ENCODE results near the gene TPT1.

Gene TPT1

GRCh38 chr13:45333251-45333976 lies 7.6 kb downstream of the TPT1 start:
- no peak for DNase-seq

- no peak for DNase-seq
These were observed 8.2 kb downstream of the TPT1 start for GRCh38 chr13:45332831-45333219.

GRCh38 chr13:45332036-45332830 lies 8.8 kb downstream of the TPT1 start:
- no peak for DNase-seq

GRCh38 chr13:45331692-45332035 lies 9.3 kb downstream of the TPT1 start:
- DNase-seq = no peak

DNA sequence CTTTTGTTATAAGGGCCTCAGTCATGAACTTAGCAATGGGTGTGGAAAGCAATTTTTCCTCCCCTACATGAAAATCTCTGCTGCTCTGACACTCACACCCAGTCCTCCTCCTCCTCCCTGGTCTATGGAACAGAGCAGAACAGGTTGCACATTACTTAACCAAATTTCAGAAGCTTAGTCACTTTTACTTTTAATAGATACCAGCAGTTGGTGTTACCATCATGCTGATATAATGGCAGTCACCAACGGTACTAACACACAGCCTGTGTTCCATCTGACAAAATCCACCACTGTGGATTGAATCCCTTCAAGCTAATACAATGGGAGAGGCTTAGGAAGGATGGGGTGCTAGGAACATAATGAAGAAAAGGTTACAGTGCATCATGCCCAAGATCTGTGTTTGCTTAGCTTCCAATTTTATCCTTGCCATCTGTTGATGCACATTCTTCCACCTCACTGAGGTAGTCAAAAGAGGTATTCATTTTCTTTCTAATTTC lies 9.8 kb downstream of the TPT1 start:
- no peak for DNase-seq

GRCh38 chr13:45328661-45329111 lies 12.3 kb downstream of the TPT1 start:
- no peak for DNase-seq

DNA sequence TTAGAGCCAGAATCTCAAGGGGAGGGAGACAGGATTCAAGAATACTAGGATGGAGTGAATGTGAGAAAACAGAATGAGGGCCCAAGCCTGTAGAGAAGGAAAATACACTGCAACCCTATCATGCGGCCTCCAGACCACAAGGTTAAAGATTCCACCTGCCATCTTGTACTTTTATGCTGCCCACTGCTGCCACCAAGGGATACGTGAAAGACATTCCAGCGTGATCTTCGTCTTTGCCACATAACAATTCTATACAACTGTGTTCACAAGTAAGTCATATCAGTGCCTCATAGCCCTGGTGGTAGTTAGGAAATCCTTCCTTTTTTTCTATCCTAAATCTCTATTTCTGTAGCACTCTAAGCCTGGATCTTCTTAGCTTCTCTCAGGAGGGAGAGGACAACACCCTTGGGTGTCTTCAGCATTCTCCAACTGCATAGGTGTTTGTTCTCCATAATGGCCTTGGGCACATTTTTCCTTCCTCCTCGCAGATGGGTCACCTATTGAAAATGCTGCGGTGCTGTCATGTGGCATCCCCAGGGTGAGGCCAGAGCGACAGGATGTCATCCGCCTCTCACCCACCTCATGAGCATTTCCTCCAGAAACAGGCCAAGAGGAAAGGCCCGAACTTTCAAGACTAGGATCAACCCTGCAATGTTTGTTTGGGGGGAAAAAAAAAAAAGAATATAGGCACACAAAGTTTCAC lies 13.6 kb downstream of the TPT1 start:
- DNase-seq = no peak

- DNase-seq = no peak
These were observed 15.2 kb downstream of the TPT1 start for GRCh38 chr13:45325806-45326205.

GRCh38 chr13:45320876-45321629 lies 19.9 kb downstream of the TPT1 start:
- no peak for DNase-seq

DNA sequence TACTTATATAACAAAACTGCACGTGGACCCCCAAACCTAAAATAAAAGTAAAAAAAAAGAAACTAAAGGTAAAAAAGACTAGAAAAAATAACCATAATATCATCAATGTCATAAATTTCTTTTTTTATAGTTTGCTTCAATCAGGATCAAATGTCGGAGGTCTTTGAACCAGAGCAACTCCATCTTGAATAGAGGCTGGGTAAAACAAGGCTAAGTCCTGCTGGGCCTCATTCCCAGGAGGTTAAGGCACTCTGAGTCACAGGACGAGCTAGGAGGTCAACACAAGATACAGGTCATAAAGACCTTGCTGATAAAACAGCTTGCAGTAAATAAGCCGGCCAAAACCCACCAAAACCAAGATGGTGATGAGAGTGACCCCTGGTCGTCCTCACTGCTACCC lies 24.0 kb downstream of the TPT1 start:
- no peak for DNase-seq

- DNase-seq = no peak
These were observed 24.6 kb downstream of the TPT1 start for GRCh38 chr13:45316338-45316737.

DNA sequence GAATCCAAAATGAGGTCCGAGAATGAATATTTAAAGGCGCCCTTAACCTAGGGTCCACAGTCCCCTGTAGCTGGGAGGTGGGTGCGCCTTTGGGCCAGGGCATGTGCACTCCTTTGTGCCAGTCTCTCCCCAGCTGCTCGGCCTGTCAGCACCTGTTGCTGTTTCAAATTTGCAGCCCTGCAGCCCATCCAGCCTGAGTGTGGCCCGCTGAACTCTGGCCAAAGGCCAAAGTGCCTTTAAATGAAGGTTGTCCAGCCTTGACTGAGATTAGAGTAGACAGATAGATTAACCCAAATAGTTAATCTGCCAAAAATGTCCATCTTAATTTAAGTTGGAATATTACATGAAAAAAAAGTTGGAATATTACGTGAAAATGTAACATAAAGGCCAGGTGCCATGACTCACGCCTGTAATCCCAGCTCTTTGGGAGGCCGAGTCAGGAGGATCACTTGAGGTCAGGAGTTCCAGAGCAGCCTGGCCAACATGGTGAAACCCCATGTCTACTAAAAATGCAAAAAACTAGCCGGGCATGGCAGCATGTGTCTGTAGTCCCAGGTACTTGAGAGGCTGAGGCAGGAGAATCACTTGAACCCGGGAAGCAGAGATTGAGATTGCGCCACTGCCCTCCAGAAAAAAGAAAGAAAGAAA lies 25.3 kb downstream of the TPT1 start:
- no peak for DNase-seq

DNA sequence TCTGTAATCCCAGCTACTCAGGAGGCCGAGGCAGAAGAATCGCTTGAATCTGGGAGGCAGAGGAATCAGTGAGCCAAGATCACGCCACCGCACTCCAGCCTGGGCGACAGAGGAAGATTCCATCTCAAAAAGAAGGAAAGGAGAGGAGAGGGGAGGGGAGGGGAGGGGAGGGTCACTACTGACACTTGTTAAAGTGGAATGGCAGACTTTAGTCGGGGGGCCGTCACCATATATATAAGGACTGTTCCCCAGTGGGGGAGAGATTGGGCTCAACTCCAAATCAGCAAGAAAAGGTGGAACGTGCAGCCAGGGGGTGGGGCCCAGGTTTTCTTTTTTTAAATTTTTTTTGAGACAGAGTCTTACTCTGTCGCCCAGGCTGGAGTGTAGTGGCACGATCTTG lies 26.2 kb downstream of the TPT1 start:
- DNase-seq = no peak

DNA sequence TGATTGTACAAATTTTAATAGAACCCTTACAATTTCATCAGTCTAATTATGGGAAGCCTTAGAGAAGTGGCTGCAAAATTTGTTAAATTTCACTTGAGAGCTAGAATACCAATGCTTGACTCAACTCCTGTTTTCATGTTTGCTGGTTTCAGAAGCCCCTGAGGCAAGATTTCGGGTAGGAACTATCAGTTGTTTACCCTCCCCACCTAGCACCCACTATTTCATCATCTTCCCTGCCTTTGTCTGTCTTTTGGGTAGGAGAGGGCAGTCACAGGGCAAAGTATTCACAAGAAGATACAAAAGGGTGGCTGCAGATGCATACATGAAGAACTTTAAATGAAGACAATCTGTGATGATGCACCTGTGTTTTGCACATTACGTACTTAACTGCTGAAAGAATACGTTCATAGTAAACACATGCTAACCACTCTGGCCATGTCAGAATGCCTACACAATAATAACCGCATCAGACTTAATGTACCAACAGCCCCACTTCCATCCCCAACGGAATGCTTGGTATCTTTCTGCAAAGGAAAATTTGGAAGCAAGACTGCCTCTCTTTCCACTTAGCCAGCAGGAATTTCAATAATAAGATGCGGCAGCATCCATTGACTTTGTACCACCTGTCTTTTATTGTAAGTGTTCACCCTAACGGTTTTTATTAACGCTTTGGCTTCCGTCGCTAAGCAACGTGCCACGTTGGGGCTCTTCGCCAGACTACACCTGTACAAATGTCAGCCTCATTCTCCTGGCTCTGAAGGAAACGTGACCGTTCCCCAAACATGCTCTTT lies 30.4 kb downstream of the TPT1 start:
- no peak for DNase-seq

DNA sequence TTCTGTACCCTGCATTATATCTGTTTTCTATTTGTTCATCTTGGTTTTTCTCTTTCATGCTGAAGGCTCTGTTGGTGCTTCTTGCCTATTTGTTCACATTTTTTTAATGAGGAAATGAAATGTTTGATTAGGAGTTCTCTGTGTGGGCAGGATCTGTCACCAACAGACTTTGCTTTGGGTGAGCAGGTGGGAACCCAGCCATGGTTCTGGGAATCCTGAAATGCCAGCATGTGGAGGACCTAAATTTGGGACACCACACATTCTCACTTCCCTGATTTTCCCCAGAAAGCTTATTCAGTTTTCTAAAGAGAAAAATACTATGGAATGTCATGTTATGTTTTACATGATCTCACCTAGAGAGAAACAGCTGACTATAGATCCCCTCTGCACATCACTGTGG lies 34.0 kb downstream of the TPT1 start:
- no peak for DNase-seq

DNA sequence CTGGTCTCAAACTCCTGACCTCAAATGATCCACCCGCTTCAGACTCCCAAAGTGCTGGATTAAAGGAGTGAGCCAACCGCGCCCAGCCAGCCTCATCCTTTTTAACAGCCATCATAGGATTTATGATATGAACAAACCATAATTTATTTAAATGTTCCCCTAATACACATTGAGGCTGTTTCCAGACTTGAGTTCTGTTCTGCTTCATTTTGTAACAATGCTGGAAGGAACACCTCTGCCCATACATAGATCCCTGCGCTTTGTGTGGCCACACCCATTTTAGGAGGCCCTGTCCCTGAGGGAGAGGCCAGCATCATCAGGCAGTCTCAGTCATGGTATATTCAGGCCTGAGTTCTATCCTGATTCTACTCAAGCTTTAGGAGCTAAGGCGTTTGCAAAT lies 35.9 kb downstream of the TPT1 start:
- no peak for DNase-seq

- DNase-seq = no peak
These were observed 37.1 kb downstream of the TPT1 start for GRCh38 chr13:45303866-45304265.

- DNase-seq = no peak
These were observed 38.0 kb downstream of the TPT1 start for GRCh38 chr13:45303026-45303425.

DNA sequence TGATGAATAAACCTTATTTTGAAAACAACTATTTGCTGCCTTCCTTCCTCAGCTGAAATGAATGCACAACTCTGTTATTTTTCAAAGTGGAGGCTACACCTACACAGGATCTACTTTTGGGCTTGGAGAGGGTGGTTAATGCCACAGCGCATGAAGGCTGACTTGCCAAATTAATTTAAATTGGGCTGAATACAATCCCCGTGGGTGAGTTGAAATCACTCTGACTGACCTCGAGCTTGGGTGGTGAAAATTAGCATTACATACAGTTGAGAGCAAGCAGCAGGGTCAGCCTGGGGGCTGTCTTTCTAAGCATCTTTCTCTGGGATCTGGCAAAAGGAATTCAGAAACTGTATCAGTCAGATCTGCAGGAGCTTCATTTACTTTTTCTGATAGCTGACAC lies 38.5 kb downstream of the TPT1 start:
- DNase-seq = no peak

- no peak for DNase-seq
These were observed 39.7 kb downstream of the TPT1 start for GRCh38 chr13:45301263-45301662.

- DNase-seq = no peak
These were observed 40.6 kb downstream of the TPT1 start for GRCh38 chr13:45300190-45300985.

All from activated gamma-delta T cell (primary cell).